ENCODE data around the gene NRXN2.
"Not testable (repeated sequence)": the region's sequence is repeated elsewhere in the genome, so short reads cannot be mapped to it uniquely, and the experiment has no call there.

Gene NRXN2

GRCh38 chr11:64672875-64673274, 50.1 kb downstream of the NRXN2 start:
- H3K9me3 ChIP-seq (ENCODE audit: control extremely low read depth in 1 of 5, control insufficient read depth in 4 of 5, insufficient read depth in 2 of 5, low read depth in 1 of 5, low read length in 4 of 5): no peaks in the 10 kb centered on the region
- H3K4me3 ChIP-seq (ENCODE audit: control insufficient read depth in 1 of 7, extremely low read depth in 1 of 7, insufficient read depth in 4 of 7, low read depth in 2 of 7, low read length in 6 of 7): no peak overlapping the region
- no peak overlapping the region for H3K27ac ChIP-seq (ENCODE audit: insufficient read depth in 1 of 2, low read depth in 1 of 2, low read length in 2 of 2, poor library complexity in 1 of 2, severe bottlenecking in 2 of 2)
- WGBS (ENCODE audit: insufficient coverage): 100% methylated on average over 2 of the region's 2 CpGs
- POLR2A ChIA-PET: no interaction called here
- peaks cover 0 to 4% (median 0%) of the 10 kb centered on the region in 5 experiments for H3K27me3 ChIP-seq (replicated peaks in 2 of 5; ENCODE audit: control insufficient read depth in 4 of 5, insufficient read depth in 5 of 5, low read length in 4 of 5)
- CTCF ChIA-PET: no interaction called here
- H3K36me3 ChIP-seq (ENCODE audit: control insufficient read depth in 4 of 4, insufficient read depth in 4 of 4, low read length in 3 of 4): no peaks in the 10 kb centered on the region
- DNase-seq: no peak
- H3K4me1 ChIP-seq (ENCODE audit: control extremely low read depth in 1 of 4, control insufficient read depth in 4 of 4, insufficient read depth in 4 of 4, low read length in 3 of 4): peaks cover 0 to 38% (median 25%) of the 10 kb centered on the region in 4 experiments

- no peaks in the 10 kb centered on the region for H3K36me3 ChIP-seq (ENCODE audit: control insufficient read depth in 4 of 4, insufficient read depth in 4 of 4, low read length in 3 of 4)
- H3K27me3 ChIP-seq (replicated peaks in 2 of 5; ENCODE audit: control insufficient read depth in 4 of 5, insufficient read depth in 5 of 5, low read length in 4 of 5): peaks cover 0 to 2% (median 0%) of the 10 kb centered on the region in 5 experiments
- H3K4me3 ChIP-seq (ENCODE audit: control insufficient read depth in 1 of 7, extremely low read depth in 1 of 7, insufficient read depth in 4 of 7, low read depth in 2 of 7, low read length in 6 of 7): no peak overlapping the region
- ChIA-PET CTCF (interaction anchor here (0.6 to 2.8 kb wide), 3 partner anchors 10 to 1972 kb away, joined by 4 to 8 read pairs (median 4); no protein-coding TSS in a partner anchor), POLR2A (no interaction called here)
- H3K9me3 ChIP-seq (ENCODE audit: control extremely low read depth in 1 of 5, control insufficient read depth in 4 of 5, insufficient read depth in 2 of 5, low read depth in 1 of 5, low read length in 4 of 5): no peaks in the 10 kb centered on the region
- H3K27ac ChIP-seq (ENCODE audit: insufficient read depth in 1 of 2, low read depth in 1 of 2, low read length in 2 of 2, poor library complexity in 1 of 2, severe bottlenecking in 2 of 2): no peak overlapping the region
- H3K4me1 ChIP-seq (ENCODE audit: control extremely low read depth in 1 of 4, control insufficient read depth in 4 of 4, insufficient read depth in 4 of 4, low read length in 3 of 4): peaks cover 0 to 29% (median 20%) of the 10 kb centered on the region in 4 experiments
- DNase-seq: no peak
- WGBS (ENCODE audit: insufficient coverage): 76% methylated on average over 2 of the region's 3 CpGs
Observed at GRCh38 chr11:64670975-64671374, 52.0 kb downstream of the NRXN2 start.

- POLR2A ChIA-PET: no interaction called here
- Histone ChIP-seq H3K4me1 (ENCODE audit: control extremely low read depth in 1 of 4, control insufficient read depth in 4 of 4, insufficient read depth in 4 of 4, low read length in 3 of 4) (peaks cover 0 to 35% (median 22%) of the 10 kb centered on the region in 4 experiments), H3K9me3 (ENCODE audit: control extremely low read depth in 1 of 5, control insufficient read depth in 4 of 5, insufficient read depth in 2 of 5, low read depth in 1 of 5, low read length in 4 of 5) (no peaks in the 10 kb centered on the region), H3K36me3 (ENCODE audit: control insufficient read depth in 4 of 4, insufficient read depth in 4 of 4, low read length in 3 of 4) (no peaks in the 10 kb centered on the region), H3K27me3 (replicated peaks in 2 of 5; ENCODE audit: control insufficient read depth in 4 of 5, insufficient read depth in 5 of 5, low read length in 4 of 5) (no peaks in the 10 kb centered on the region), H3K27ac (ENCODE audit: insufficient read depth in 1 of 2, low read depth in 1 of 2, low read length in 2 of 2, poor library complexity in 1 of 2, severe bottlenecking in 2 of 2) (no peak overlapping the region), H3K4me3 (ENCODE audit: control insufficient read depth in 1 of 7, extremely low read depth in 1 of 7, insufficient read depth in 4 of 7, low read depth in 2 of 7, low read length in 6 of 7) (no peak overlapping the region)
- WGBS (ENCODE audit: insufficient coverage): 98% methylated on average over 22 of the region's 22 CpGs
- DNase-seq: no peak
- CTCF ChIA-PET: interaction anchor here (0.7 to 2.0 kb wide), 3 partner anchors 22 to 311 kb away, joined by 3 to 7 read pairs (median 3); no protein-coding TSS in a partner anchor
Observed at GRCh38 chr11:64667154-64667745, 55.7 kb downstream of the NRXN2 start.

- CTCF ChIA-PET: interaction anchor here (0.6 to 1.7 kb wide), 5 partner anchors 9 to 306 kb away, joined by 3 to 9 read pairs (median 5); no protein-coding TSS in a partner anchor
- Histone ChIP-seq H3K4me1 (ENCODE audit: control extremely low read depth in 1 of 4, control insufficient read depth in 4 of 4, insufficient read depth in 4 of 4, low read length in 3 of 4) (peaks cover 0 to 49% (median 23%) of the 10 kb centered on the region in 4 experiments), H3K27me3 (replicated peaks in 2 of 5; ENCODE audit: control insufficient read depth in 4 of 5, insufficient read depth in 5 of 5, low read length in 4 of 5) (no peaks in the 10 kb centered on the region), H3K9me3 (ENCODE audit: control extremely low read depth in 1 of 5, control insufficient read depth in 4 of 5, insufficient read depth in 2 of 5, low read depth in 1 of 5, low read length in 4 of 5) (no peaks in the 10 kb centered on the region), H3K36me3 (ENCODE audit: control insufficient read depth in 4 of 4, insufficient read depth in 4 of 4, low read length in 3 of 4) (no peaks in the 10 kb centered on the region), H3K27ac (ENCODE audit: insufficient read depth in 1 of 2, low read depth in 1 of 2, low read length in 2 of 2, poor library complexity in 1 of 2, severe bottlenecking in 2 of 2) (no peak overlapping the region), H3K4me3 (ENCODE audit: control insufficient read depth in 1 of 7, extremely low read depth in 1 of 7, insufficient read depth in 4 of 7, low read depth in 2 of 7, low read length in 6 of 7) (peak overlapping the region in 2 of 7 experiments; percentile 3 to 16)
- 23% methylated on average over 4 of the region's 7 CpGs for WGBS (ENCODE audit: insufficient coverage)
- POLR2A ChIA-PET: interaction anchor here (1.1 to 1.5 kb wide), 2 partner anchors 9 to 80 kb away, joined by 3 to 4 read pairs; no protein-coding TSS in a partner anchor
- peak in 1 of 3 donors; percentile 45 for DNase-seq
Observed at GRCh38 chr11:64665411-64665821, 57.6 kb downstream of the NRXN2 start.

GRCh38 chr11:64664236-64664870, 58.6 kb downstream of the NRXN2 start:
- WGBS (ENCODE audit: insufficient coverage): 0% methylated on average over 8 of the region's 15 CpGs
- Histone ChIP-seq H3K4me1 (ENCODE audit: control extremely low read depth in 1 of 4, control insufficient read depth in 4 of 4, insufficient read depth in 4 of 4, low read length in 3 of 4) (peaks cover 0 to 47% (median 18%) of the 10 kb centered on the region in 4 experiments), H3K4me3 (ENCODE audit: control insufficient read depth in 1 of 7, extremely low read depth in 1 of 7, insufficient read depth in 4 of 7, low read depth in 2 of 7, low read length in 6 of 7) (peak overlapping the region in 1 of 7 experiments; percentile 16)
- not testable (repeated sequence) for H3K36me3 ChIP-seq (ENCODE audit: control insufficient read depth in 4 of 4, insufficient read depth in 4 of 4, low read length in 3 of 4); H3K27me3 ChIP-seq (replicated peaks in 2 of 5; ENCODE audit: control insufficient read depth in 4 of 5, insufficient read depth in 5 of 5, low read length in 4 of 5); H3K27ac ChIP-seq (ENCODE audit: insufficient read depth in 1 of 2, low read depth in 1 of 2, low read length in 2 of 2, poor library complexity in 1 of 2, severe bottlenecking in 2 of 2); H3K9me3 ChIP-seq (ENCODE audit: control extremely low read depth in 1 of 5, control insufficient read depth in 4 of 5, insufficient read depth in 2 of 5, low read depth in 1 of 5, low read length in 4 of 5)
- peak; percentile 57 to 86 (median 84) for DNase-seq
- CTCF ChIA-PET: interaction anchor here (1.2 to 1.7 kb wide), 4 partner anchors 12 to 24 kb away, joined by 3 to 9 read pairs (median 4); no protein-coding TSS in a partner anchor
- POLR2A ChIA-PET: interaction anchor here (0.7 to 1.5 kb wide), 3 partner anchors 10 to 81 kb away, joined by 3 to 6 read pairs (median 4); no protein-coding TSS in a partner anchor

GRCh38 chr11:64663656-64664055, 59.3 kb downstream of the NRXN2 start:
- WGBS (ENCODE audit: insufficient coverage): 94% methylated on average over 2 of the region's 4 CpGs
- POLR2A ChIA-PET: no interaction called here
- H3K36me3 ChIP-seq (ENCODE audit: control insufficient read depth in 4 of 4, insufficient read depth in 4 of 4, low read length in 3 of 4): no peaks in the 10 kb centered on the region
- H3K27me3 ChIP-seq (replicated peaks in 2 of 5; ENCODE audit: control insufficient read depth in 4 of 5, insufficient read depth in 5 of 5, low read length in 4 of 5): no peaks in the 10 kb centered on the region
- H3K27ac ChIP-seq (ENCODE audit: insufficient read depth in 1 of 2, low read depth in 1 of 2, low read length in 2 of 2, poor library complexity in 1 of 2, severe bottlenecking in 2 of 2): no peak overlapping the region
- H3K4me1 ChIP-seq (ENCODE audit: control extremely low read depth in 1 of 4, control insufficient read depth in 4 of 4, insufficient read depth in 4 of 4, low read length in 3 of 4): peaks cover 0 to 42% (median 17%) of the 10 kb centered on the region in 4 experiments
- no peak for DNase-seq
- H3K4me3 ChIP-seq (ENCODE audit: control insufficient read depth in 1 of 7, extremely low read depth in 1 of 7, insufficient read depth in 4 of 7, low read depth in 2 of 7, low read length in 6 of 7): no peak overlapping the region
- no peaks in the 10 kb centered on the region for H3K9me3 ChIP-seq (ENCODE audit: control extremely low read depth in 1 of 5, control insufficient read depth in 4 of 5, insufficient read depth in 2 of 5, low read depth in 1 of 5, low read length in 4 of 5)
- CTCF ChIA-PET: interaction anchor here (1.5 to 2.3 kb wide), 2 partner anchors 11 to 25 kb away, joined by 4 to 10 read pairs; no protein-coding TSS in a partner anchor

GRCh38 chr11:64661614-64662013, 61.4 kb downstream of the NRXN2 start:
- 79% methylated on average over 6 of the region's 7 CpGs for WGBS (ENCODE audit: insufficient coverage)
- no peak overlapping the region for H3K27ac ChIP-seq (ENCODE audit: insufficient read depth in 1 of 2, low read depth in 1 of 2, low read length in 2 of 2, poor library complexity in 1 of 2, severe bottlenecking in 2 of 2)
- no peaks in the 10 kb centered on the region for H3K27me3 ChIP-seq (replicated peaks in 2 of 5; ENCODE audit: control insufficient read depth in 4 of 5, insufficient read depth in 5 of 5, low read length in 4 of 5)
- POLR2A ChIA-PET: no interaction called here
- H3K9me3 ChIP-seq (ENCODE audit: control extremely low read depth in 1 of 5, control insufficient read depth in 4 of 5, insufficient read depth in 2 of 5, low read depth in 1 of 5, low read length in 4 of 5): no peaks in the 10 kb centered on the region
- H3K4me1 ChIP-seq (ENCODE audit: control extremely low read depth in 1 of 4, control insufficient read depth in 4 of 4, insufficient read depth in 4 of 4, low read length in 3 of 4): peaks cover 0 to 61% (median 36%) of the 10 kb centered on the region in 4 experiments
- CTCF ChIA-PET: interaction anchor here (0.9 to 2.3 kb wide), 4 partner anchors 9 to 27 kb away, joined by 4 to 10 read pairs (median 5); no protein-coding TSS in a partner anchor
- H3K36me3 ChIP-seq (ENCODE audit: control insufficient read depth in 4 of 4, insufficient read depth in 4 of 4, low read length in 3 of 4): no peaks in the 10 kb centered on the region
- H3K4me3 ChIP-seq (ENCODE audit: control insufficient read depth in 1 of 7, extremely low read depth in 1 of 7, insufficient read depth in 4 of 7, low read depth in 2 of 7, low read length in 6 of 7): no peak overlapping the region
- DNase-seq: no peak
